WTC11 (cell line): Measurements from ENCODE around the gene PRRT1.

Experiments used
- CBFB ChIP-seq: sonication (generic); formaldehyde crosslinking; IDR thresholded peaks from 2 replicates; pipeline ENCODE4 v1.8.1; 2022; ENCODE audit warnings: mild to moderate bottlenecking, low read depth, missing genetic modification reagents
- CTCF ChIP-seq: fragments of 200-600 bp; IDR thresholded peaks from 2 replicates; pipeline ENCODE4 v1.8.0; 2022; ENCODE audit warnings: antibody characterized with exemption
- ERG ChIP-seq: fragments of 250-450 bp; sonication (Bioruptor Pico); IDR thresholded peaks from 2 replicates; pipeline ENCODE4 v1.8.0; 2021; ENCODE audit warnings: mild to moderate bottlenecking
- TCF7 ChIP-seq: sonication (generic); formaldehyde crosslinking; IDR thresholded peaks from 2 replicates; pipeline ENCODE4 v1.8.0; 2022; ENCODE audit warnings: mild to moderate bottlenecking, low read depth, missing genetic modification reagents, moderate library complexity
- ZBTB43 ChIP-seq: sonication (generic); formaldehyde crosslinking; IDR thresholded peaks from 2 replicates; pipeline ENCODE4 v1.8.1; 2023; ENCODE audit warnings: mild to moderate bottlenecking, missing genetic modification reagents
- ZNF138 ChIP-seq: sonication (generic); formaldehyde crosslinking; conservative IDR thresholded peaks from 2 replicates; pipeline ENCODE4 v1.8.1; 2022; ENCODE audit warnings: mild to moderate bottlenecking, moderate library complexity, missing genetic modification reagents
- ZSCAN18 ChIP-seq: fragments of 250-450 bp; sonication (Bioruptor Pico); IDR thresholded peaks from 2 replicates; pipeline ENCODE4 v2.1.2; 2022; ENCODE audit warnings: mild to moderate bottlenecking, moderate library complexity

- TF ChIP-seq ZNF138 (CRISPR knock-in tag) (no peak), ZBTB43 (CRISPR knock-in tag) (no peak), ZSCAN18 (no peak), TCF7 (no peak), ERG (CRISPR knock-in tag) (no peak), CBFB (CRISPR knock-in tag) (no peak), CTCF (no peak)
Measured at GRCh38 chr6:32153564-32154513, 2.1 kb upstream of the PRRT1 start, which contains the start of gene PPT2.
